HL-60 (cell line): Measurements from ENCODE around the gene GAL3ST2.

Source experiments
- DNase-seq, 2 experiments: peaks; one replicate each; pipeline ENCODE4 v3.0.0-alpha.2; 2010 to 2020; ENCODE audit warnings: low read depth in 1 of 2, low spot score in 1 of 2
- H3K27ac ChIP-seq: fragments of 250-450 bp; sonication (Bioruptor Pico); replicated peaks from 2 replicates; pipeline ENCODE4 v1.5.1; 2020; ENCODE audit warnings: mild to moderate bottlenecking, moderate library complexity
- H3K27me3 ChIP-seq: fragments of 250-450 bp; sonication (Bioruptor Pico); 2 replicates; pipeline ENCODE4 v1.5.1; 2021; ENCODE audit warnings: mild to moderate bottlenecking, moderate library complexity; ENCODE audit not compliant: insufficient read depth, poor library complexity, severe bottlenecking
- H3K4me3 ChIP-seq: replicated peaks from 2 replicates; pipeline ENCODE4 v1.5.1; 2011; ENCODE audit warnings: mild to moderate bottlenecking, control low read depth, low read length; ENCODE audit not compliant: insufficient read depth
- GABPA ChIP-seq: IDR thresholded peaks from 2 replicates; pipeline ENCODE4 v1.6.1; 2012; ENCODE audit warnings: low read depth
- POLR2AphosphoS5 ChIP-seq: IDR thresholded peaks from 2 replicates; pipeline ENCODE4 v1.6.1; 2012; ENCODE audit warnings: low read depth
- SPI1 ChIP-seq: IDR thresholded peaks from 2 replicates; pipeline ENCODE4 v1.6.1; 2012; ENCODE audit warnings: low read depth, mild to moderate bottlenecking, borderline replicate concordance
- TF ChIP-seq, protein P1 (sequence below): IDR thresholded peaks from 2 replicates; pipeline ENCODE4 v1.6.1; 2012; ENCODE audit warnings: low read depth; ENCODE audit not compliant: insufficient replicate concordance
- TF ChIP-seq, protein P2 (sequence below): IDR thresholded peaks from one replicate; pipeline ENCODE4 v1.5.1; 2011; ENCODE audit warnings: low read length, control low read depth, inconsistent platforms; ENCODE audit not compliant: insufficient read depth

Gene GAL3ST2

DNA sequence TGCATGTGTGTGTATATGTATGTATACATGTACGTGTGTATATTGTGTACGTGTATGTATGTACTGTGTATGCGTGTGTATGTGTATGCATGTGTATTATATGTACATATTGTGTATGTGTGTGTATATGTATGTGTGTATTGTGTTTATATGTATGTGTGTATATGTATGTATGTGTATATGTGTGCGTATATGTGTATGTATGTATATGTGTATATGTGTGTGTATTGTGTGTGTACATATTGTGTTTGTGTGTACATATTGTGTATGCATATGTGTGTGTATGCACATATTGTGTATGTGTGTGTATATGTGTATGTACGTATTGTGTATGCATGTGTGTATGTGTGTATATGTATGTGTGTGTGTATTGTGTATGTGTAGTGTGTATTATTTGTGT is 16.8 kb downstream of the GAL3ST2 start:
- TF ChIP-seq SPI1, result no peak
- TF ChIP-seq, protein P1, sequence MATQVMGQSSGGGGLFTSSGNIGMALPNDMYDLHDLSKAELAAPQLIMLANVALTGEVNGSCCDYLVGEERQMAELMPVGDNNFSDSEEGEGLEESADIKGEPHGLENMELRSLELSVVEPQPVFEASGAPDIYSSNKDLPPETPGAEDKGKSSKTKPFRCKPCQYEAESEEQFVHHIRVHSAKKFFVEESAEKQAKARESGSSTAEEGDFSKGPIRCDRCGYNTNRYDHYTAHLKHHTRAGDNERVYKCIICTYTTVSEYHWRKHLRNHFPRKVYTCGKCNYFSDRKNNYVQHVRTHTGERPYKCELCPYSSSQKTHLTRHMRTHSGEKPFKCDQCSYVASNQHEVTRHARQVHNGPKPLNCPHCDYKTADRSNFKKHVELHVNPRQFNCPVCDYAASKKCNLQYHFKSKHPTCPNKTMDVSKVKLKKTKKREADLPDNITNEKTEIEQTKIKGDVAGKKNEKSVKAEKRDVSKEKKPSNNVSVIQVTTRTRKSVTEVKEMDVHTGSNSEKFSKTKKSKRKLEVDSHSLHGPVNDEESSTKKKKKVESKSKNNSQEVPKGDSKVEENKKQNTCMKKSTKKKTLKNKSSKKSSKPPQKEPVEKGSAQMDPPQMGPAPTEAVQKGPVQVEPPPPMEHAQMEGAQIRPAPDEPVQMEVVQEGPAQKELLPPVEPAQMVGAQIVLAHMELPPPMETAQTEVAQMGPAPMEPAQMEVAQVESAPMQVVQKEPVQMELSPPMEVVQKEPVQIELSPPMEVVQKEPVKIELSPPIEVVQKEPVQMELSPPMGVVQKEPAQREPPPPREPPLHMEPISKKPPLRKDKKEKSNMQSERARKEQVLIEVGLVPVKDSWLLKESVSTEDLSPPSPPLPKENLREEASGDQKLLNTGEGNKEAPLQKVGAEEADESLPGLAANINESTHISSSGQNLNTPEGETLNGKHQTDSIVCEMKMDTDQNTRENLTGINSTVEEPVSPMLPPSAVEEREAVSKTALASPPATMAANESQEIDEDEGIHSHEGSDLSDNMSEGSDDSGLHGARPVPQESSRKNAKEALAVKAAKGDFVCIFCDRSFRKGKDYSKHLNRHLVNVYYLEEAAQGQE, result no peak
- TF ChIP-seq, protein P2, sequence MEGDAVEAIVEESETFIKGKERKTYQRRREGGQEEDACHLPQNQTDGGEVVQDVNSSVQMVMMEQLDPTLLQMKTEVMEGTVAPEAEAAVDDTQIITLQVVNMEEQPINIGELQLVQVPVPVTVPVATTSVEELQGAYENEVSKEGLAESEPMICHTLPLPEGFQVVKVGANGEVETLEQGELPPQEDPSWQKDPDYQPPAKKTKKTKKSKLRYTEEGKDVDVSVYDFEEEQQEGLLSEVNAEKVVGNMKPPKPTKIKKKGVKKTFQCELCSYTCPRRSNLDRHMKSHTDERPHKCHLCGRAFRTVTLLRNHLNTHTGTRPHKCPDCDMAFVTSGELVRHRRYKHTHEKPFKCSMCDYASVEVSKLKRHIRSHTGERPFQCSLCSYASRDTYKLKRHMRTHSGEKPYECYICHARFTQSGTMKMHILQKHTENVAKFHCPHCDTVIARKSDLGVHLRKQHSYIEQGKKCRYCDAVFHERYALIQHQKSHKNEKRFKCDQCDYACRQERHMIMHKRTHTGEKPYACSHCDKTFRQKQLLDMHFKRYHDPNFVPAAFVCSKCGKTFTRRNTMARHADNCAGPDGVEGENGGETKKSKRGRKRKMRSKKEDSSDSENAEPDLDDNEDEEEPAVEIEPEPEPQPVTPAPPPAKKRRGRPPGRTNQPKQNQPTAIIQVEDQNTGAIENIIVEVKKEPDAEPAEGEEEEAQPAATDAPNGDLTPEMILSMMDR, result no peak
- TF ChIP-seq GABPA, result no peak
- no peak for TF ChIP-seq POLR2AphosphoS5
- H3K4me3 ChIP-seq, result no peak overlapping the region
- H3K27me3 ChIP-seq, result no peaks in the 10 kb centered on the region
- H3K27ac ChIP-seq, result no peak overlapping the region
- no peak for DNase-seq

DNA sequence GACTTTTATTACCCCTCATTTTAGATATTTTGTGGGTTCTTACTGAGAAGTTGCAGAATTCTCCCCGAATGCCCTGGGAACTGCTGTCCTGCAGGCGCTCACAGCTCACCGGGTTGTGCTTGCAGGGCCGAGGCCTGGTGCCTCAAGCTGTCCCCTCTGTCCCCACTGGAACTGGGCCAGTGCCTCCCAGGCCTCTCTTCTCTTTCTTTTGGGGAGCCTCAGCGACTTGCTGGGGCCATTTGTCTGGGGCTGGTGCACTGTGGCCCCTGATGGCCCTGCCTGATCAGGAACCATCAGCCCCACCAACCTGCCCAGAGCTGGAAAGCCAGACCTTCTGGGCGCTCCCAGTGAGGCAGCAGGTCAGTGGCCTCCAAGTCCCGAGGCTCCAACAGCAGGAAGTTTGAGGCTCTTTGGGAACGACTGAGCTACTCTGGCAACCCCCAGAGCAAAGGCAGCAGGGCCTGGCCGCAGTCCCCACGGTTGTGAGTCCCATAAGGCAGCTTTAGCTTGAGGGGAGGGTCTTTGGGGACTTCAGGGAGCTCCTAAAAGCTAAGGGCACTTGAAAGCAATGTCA is 17.7 kb downstream of the GAL3ST2 start:
- Histone ChIP-seq H3K27me3 (no peaks in the 10 kb centered on the region), H3K4me3 (no peak overlapping the region), H3K27ac (no peak overlapping the region)
- TF ChIP-seq GABPA (no peak), POLR2AphosphoS5 (no peak), SPI1 (no peak)
- TF ChIP-seq, protein P2, result no peak
- TF ChIP-seq, protein P1, result no peak
- DNase-seq, result no peak

DNA sequence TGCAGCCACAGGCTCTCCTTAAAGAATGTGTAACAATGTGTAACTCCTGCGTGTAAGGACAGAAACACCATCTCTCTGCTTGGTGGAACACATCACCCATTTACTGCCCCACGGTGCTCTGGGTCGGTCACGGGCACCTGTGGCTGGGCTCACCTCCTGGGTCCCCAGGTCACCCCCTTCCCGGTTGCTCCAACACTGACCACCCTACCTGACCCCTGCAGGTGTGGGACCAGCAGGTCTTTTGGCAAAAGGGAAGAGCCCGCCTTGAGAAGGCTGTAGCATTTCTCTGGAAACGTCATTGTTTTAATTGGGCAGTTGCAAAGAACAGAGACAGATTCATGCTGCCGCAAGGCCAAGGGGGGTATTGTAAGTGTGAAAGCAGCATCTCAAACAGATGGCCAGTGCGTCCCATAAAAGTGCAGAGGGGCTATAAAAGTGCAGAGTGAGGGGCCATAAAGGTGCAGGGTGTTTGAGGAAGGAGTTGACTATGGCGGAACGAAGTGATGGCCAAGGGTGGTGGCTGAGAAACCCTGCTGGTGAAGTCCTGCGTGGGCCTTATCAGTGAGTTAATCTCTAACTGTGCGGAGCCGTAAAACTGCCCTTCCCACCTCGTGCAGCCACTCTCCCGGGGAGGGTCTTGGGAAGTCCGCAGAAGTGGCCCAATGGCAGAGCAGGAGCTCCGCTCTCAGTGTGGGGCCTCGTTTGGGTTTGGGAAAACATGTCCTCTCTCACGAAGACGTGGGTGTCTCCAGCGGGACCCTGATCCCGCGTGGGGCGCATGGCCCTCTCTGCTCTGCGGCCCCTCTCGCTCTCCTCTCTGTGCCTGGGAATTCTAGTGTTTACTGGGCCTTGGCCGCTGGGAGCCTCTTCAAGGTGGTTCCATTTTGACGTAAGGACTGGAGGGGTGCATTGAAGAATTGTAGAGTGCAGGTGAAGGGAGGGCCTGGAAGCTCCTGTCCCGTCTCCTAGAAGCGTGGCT is 18.7 kb downstream of the GAL3ST2 start:
- no peak for DNase-seq
- H3K4me3 ChIP-seq, result no peak overlapping the region
- TF ChIP-seq SPI1 (no peak), POLR2AphosphoS5 (no peak), GABPA (no peak)
- H3K27ac ChIP-seq, result no peak overlapping the region
- H3K27me3 ChIP-seq, result no peaks in the 10 kb centered on the region

DNA sequence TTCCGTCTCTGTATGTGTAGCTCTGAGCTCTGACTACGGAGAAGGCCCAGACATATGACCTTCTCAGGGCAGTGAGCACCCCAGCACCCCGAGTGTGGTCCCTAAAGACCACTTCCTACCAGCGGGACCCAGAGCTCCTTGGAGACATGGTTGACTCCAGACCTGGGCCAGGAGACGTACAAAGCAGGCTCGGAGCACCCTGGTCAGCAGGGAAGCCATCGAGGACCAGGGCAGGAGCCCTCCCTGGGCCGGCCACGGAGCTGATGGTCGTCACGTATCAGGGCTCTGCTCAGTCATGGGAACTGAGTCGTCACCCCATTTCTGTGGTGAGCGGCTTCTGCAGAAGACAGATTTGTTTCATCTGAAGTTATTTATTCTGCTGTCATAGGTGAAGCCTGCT is 19.6 kb downstream of the GAL3ST2 start:
- TF ChIP-seq, protein P2, result no peak
- TF ChIP-seq SPI1, result no peak
- TF ChIP-seq, protein P1, result no peak
- TF ChIP-seq POLR2AphosphoS5, result no peak
- no peak for TF ChIP-seq GABPA
- no peak overlapping the region for H3K4me3 ChIP-seq
- no peaks in the 10 kb centered on the region for H3K27me3 ChIP-seq
- H3K27ac ChIP-seq, result no peak overlapping the region
- no peak for DNase-seq
